GM19035 (cell line): ENCODE measurements around the gene VPS26B.
"Not testable (repeated sequence)": the region's sequence is repeated elsewhere in the genome, so short reads cannot be mapped to it uniquely, and the experiment has no call there.

Experiments
- ATAC-seq: cut with Tn5 transposase; IDR thresholded peaks from one replicate; pipeline ENCODE4 v1.9.1; 2021; ENCODE audit not compliant: unreplicated experiment

Gene VPS26B

DNA sequence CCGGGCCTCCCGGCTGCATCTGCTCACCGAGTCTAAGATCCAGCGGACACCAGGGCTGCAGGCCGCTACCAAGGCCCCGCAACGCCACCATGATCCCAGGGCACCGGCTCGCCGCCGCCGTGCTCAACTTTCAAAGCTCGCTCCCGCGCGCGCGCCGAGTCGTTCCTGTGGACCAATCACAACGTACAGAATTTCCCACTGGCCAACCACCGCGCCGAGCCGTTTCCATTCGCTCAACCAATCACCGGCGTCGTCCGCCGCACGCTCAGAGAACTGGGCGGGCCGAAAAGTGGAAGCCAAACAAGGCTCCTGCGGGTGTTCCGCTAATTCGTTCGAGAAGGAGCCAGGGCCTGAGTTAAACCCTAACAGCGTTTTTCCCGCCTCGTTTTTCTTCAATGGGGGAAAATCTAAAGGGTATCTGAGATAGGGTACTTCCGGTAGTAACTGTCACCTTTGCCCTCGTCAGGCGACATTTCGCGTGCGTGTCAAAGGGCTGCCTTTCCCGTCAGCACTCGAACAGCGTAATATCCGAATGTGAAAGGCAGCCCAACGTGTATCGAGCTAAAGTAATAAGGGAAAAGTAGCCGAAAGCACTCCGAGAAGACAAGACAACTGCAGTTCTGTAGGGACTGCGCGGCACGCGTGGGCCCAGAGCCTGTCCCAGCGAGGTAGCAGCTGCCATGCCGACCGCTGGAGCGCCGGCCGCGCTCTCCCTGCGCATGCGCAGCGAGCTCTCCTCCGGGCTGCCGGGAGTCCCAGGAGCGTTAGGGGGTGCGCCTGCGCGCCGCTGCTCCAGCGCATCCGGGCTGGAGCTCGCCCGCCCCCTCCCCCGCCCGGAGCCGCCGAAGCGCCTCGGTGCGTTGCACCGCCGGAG lies at the start of gene VPS26B, which contains the start of gene NCAPD3:
Gene VPS26B (plus strand): TSS at position 836 of the 874 bp plus-strand sequence. CDS start 452 bp downstream, outside the sequence.
Gene NCAPD3 (minus strand): TSS at position 132 of the 874 bp plus-strand sequence. CDS start 41 bp downstream, at position 91.
- peak; percentile 79 for ATAC-seq

DNA sequence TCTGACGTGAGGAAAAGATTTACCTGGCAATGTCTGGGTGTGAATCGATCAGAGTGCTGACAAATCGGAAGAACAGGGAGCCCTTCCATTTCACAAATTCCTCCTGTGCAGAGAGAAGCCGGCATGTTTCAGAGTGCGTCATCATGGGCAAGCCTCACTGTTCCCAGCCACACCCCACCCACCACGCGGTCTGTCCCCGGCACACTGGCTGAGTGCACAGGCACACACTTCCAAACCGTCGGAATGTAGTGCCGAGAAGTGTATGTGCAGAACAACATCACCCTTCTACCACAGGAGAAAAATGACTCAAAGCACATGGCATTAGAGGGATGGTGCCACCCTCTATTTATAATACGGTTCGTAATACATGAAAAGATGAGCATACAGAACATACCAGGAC lies 48.2 kb upstream of the VPS26B start:
- no peak for ATAC-seq

DNA sequence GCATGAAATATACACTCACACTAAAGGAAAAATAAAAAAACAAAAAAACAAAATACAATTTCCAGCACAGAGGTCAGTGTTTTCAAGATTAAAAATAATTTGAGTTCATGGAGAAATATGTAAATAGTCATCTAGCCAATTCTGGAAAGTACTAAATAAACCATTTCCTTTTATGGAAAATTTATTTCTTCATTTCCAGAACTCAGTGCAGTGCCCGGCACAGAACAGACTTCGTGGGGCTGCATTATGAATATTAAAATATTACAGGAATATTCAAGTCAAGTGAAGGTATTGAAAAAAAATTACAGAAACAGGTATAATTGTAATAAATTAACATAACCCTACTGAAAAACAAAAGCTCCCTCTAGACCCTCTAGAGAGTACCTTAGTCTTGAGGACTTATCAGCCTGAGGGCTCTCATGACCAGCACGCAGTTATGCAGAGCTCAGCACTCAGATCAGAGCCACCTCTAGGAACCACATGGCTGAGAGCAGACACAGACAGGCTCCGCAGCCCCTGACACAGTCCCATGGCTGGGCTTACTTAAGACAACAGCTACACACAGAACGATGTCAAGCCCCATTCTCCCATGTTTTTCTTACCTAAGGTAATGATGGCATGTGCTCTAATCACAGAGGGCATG lies 46.3 kb upstream of the VPS26B start:
- no peak for ATAC-seq

DNA sequence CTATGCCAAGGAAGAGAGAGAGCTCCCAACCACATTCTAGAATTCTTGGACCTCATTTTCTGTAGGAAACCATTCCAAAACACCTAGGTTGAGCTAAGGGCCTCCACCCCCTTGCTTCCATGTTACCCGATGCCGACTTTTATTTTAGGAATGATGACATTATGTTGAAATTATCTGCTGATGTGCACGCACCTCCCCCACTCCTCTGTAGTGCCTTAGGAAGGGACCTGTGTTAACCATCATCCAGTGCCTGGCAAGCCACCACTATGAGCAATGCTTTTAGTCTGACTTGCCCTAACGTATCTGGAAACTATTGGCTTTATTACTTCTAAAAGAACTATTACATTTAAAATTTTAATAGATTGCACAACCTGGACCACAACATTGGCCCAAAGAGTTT lies 42.8 kb upstream of the VPS26B start:
- ATAC-seq, result no peak

DNA sequence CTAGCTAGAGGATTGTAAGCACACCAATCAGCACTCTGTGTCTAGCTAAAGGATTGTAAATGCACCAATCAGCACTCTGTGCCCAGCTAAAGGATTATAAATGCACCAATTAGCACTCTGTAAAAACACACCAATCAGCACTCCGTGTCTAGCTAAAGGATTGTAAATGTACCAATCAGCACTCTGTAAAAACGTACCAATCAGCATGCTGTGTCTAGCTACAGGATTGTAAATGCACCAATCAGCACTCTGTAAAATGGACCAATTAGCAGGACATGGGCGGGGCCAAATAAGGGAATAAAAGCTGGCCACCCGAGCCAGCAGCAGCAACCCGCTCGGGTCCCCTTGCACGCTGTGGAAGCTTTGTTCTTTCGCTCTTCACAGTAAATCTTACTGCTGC lies 36.4 kb upstream of the VPS26B start:
- ATAC-seq, result not testable (repeated sequence)

DNA sequence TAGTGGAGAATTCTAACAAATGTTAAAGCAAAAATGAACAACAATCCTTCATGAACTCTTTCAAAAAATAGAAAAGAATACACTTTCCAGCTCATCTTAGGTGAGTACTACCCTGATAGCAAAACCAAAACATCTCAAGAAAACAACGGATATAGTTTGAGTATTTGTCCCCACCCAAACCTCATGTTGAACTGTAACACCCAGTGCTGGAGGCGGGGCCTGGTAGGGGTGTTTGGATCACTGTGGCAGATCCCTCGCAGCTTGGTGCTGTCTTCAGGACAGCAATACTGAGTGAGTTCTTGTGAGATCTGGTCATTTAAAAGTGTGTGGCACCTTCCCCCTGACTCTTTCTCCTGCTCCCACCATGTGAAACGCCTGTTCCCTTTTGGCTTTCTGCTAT lies 27.7 kb upstream of the VPS26B start:
- no peak for ATAC-seq

DNA sequence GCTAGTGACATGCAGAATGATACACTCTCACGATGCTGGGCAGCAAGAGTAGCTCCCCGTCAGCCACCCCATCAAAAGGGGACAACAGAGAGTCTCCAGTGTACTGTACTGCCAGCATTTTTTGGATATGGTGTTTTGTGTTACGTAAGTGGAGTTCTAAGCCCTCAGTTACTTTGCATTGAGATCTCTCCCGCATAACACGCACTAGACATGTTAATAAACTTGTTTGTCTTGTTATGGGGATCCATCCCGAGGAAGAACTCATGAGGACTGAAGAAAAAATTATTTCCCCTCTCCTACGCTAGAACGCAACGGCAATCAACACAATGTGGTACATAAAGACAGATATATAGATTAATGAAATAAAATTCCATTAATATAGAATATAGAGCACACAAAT lies 24.9 kb upstream of the VPS26B start:
- no peak for ATAC-seq

DNA sequence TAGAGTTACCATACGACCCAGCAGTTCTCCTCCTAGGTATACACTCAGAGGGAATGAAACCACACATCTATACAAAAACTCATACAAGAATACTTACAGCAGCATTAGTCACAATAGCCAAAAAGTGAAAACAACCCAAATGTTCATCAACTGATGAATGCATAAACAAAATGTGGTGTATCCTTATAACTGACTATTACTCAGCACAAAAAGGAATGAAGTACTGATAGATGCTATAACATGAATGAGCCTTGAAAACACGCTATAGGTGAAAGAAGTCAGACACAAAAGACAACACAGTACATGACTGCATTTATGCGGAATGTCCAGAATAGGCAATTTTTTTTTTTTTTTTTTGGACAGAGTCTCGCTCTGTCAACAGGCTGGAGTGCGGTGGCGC lies 23.8 kb upstream of the VPS26B start:
- ATAC-seq, result no peak

DNA sequence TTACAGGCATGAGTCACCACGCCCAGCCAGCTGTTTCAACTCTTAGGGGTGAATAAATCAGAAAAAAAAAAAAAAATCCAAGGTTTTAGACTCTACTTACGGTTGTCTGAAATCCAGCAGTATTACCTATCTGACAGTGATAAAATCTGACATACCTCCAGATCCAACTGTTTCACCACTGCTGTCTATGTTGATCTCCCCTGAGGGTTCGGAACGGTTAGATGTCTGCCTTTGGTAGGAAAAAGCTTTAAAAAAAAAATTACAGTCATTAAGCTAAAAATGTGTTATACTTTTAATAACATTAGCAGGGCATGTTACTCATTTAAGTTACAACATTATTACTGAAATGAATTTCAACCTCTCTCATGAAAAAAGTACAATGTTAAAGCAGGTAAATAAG lies 21.8 kb upstream of the VPS26B start:
- no peak for ATAC-seq

DNA sequence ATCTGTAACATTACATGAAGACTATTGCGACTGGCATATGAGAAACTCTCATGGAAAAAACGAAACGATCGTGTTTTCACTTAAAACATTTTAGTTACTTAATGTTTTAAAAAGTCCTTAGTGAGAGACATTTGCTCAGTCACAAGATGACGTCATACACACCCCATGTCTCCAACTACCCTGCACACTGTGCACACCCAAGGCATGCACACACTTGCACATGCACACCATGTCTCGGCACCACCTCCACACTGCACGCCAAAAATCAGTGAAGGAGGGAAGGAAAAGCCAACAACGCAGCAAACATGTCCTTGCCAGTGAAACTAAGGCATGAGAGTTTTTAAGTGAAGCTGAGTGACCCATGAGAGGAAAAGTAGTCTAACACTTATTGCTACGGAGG lies 18.7 kb upstream of the VPS26B start:
- ATAC-seq, result no peak

DNA sequence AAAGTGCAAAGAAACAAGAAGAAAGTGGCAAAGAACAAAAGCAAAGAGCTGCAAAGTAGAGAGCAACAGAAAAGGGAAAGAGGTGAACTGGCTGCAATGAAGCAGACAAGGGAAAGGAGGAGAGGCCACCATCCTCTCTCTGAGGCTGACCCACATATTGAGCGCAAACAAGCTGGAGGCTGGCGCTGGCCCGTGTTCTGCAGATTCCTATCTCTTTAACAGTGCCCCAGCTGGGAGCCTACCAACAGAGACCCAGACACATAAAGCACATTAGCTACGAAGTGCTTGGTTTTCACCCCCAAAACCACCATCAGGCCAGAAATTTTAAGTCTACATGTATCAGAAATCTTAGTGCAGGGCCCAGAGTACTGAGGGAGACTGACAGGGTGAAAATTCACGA lies 18.3 kb upstream of the VPS26B start:
- no peak for ATAC-seq

DNA sequence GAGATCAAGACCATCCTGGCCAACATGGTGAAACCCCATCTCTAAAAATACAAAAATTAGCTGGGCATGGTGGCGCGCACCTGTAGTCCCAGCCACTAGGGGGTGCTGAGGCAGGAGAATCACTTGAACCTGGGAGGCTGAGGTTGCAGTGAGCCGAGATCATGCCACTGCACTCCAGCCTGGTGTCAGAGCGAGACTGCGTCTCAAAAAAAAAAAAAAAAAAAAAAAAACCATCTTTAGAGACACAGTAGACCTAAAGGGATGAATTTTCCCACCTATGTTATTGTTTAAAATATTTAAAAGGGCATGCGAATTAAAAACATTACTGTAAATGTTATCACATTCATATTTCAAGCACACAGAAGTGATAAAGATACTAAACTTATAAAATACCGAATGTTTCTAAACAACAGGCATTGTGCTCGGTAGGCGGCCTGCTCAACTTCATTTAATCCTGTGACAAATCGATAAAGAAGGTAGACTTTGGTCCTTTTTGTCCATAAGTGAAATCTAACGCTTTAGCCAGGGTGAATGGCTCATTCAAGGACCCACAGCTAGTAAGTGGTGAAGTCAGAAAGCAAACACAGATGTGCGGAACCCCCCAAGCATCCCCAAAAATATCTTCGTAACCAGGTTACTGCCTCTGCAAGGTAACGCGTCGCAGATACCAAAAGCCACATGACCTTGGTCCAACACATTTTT lies 16.8 kb upstream of the VPS26B start:
- no peak for ATAC-seq

DNA sequence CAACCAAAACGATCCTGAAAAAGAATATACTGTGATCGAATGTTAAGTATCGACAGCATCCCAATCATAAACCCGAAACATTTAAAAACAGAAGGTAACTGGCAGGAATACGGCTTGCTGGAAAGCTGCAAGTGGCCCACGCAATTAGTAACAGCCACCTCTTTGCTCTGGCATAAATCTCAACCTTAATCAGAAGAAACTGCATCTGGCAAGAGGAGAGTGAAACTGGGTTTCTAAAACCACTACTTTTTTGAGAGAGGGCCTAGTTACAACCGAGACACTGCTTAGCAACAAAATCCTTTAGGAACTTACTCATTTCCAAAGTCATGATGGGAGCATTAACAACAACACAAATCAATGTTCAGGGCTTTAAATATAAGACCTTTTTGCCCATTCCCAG lies 8.6 kb upstream of the VPS26B start:
- no peak for ATAC-seq

DNA sequence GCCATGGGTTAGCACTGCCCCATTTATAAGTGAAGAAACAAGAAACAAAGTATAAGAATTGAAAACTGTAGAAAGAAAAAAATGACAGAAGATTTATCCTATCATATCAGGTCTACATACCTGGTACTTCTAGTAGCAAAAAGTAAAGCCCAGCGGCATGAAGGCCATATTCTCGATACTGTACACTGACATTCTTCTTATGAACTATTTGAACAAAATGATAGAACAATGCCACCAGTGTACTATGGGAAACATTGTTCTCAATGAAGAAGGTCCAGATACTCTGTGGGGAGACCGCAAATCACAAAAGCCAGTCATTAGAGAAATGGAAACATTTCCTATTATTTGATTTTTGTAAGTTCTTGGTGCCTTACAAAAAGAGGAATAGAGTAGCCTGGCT lies 7.7 kb upstream of the VPS26B start:
- no peak for ATAC-seq

DNA sequence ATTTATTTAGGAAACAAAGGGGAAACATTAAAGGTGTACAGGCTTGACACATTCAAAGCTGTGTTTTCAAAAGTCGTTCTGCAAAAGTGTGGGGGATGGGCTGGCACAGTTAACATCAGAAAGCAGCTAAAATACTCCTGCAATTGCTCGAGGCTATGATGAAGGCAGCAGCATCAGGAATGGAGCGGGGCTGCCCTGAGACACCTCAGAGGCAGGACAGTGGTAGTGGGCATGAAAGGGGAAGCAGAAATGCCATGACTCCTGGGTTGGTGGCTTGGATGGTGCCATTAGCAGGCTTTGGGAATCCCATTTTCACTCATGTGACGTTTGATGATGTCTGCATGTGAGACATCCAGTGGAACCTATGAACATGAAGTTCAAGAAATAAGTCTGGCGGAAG lies 1.4 kb upstream of the VPS26B start:
- ATAC-seq, result no peak

DNA sequence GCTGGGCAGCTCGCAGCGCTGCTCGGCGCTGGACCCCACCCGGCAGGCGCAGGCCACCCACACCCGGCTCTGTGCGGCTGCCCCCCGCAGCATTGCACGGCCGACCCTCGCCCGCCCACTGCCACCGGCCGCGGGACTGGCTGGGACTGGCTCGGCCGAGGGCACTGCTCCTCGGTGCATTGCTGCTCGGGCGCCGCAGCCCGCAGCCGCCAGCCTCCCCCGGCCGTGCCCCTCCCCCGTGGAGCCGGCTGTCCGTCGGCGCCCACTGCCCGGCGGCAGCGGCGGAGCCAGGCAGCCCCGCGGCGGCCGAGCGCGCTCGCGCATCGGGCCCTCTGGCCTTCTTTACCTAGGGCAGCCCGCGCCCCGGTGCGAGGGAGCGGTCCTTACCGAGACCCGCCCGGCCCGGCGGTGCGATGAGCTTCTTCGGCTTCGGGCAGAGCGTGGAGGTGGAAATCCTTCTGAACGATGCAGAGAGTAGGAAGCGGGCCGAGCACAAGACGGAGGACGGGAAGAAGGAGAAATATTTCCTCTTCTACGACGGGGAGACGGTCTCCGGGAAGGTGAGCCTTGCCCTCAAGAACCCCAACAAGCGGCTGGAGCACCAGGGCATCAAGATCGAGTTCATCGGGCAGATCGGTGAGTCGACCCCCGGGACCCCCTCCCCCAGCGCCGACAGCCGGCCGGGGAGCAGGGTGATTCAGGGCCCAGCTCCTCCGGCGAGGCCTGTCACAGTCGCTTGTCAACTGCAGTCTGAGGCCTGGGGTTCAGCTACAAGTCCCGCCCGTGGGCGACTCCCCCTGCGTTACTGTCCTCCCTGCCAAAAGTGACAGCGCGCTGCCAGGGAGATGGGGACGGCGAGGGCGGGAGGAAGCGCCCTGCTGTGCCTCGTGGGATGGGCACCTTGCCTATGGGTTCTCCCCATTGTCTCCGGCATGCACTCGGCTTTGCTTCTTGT lies 516 bp downstream of the VPS26B start:
- peak; percentile 25 for ATAC-seq

DNA sequence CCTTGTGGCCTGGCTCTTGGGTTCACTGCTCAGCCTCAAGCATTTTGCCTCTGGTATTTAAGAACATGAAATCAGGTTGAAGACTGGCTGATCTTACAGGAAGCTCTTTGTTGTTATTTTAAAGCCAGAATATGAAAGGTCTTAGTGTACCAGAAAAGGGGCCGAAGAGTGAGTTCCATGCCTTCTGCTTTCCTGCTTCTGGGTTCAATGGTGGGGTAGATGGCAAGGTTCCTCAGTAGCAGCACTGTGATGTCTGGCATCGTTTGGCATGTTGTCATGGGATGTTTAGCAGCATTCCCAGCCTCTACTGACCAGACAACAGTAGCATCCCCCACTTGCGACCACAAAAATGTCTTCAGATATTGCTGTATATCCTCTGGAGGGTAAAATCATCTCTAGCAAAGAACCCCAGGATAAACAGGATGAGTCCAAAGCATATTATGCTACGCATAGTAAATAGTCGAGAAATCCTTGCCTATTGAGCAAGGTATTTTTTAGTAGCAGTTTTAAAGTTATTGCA lies 2.4 kb downstream of the VPS26B start:
- ATAC-seq, result no peak

DNA sequence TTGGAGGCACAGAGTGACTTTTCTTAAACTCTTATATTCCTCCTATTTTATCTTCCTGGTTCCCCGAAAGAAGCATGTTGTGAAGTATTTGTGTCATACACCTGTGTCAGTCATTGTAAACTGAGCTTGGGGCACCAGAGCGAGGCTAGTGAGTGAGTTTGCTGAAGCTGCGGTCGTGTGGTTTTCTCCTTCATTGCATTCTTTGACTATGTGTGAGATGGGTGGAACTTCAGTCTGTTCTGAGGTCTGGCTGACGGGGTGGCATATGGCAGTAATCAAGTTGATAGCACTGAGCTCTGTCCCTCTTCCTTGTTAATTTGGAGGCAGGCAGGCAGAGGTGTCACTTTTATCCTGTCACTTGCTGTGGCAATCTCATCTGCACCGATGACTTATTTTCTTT lies 4.2 kb downstream of the VPS26B start:
- peak; percentile 47 for ATAC-seq

DNA sequence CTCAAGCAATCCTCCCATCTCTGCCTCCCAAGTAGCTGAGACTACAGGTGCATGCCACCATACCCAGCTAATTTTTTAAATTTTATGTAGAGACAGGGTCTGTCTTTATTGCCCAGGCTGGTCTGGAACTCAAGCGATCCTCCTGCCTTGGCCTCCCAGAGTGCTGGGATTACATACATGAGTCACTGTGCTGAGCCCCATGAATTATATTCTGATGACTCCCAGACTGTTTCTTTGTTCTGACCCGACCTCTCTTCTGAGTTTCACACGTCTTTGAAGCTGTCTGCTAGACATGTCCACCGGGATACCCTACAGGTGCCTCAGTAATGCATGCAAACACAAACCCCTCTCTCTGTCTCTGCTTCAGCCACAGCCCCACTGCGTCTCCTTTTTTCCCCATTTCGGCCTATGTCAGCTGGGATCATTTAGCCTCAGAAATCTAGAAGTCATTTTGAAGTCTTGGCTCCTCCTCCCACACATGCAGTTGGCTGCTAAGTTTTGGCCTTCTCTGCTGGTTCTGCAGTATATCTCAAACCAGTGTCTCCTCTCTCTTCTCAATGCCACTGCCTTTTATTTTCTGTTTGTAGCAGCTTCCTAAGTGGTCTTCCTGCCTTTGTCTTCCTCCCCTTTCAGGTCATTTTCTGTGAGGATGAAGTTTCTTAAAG lies 4.8 kb downstream of the VPS26B start:
- ATAC-seq, result no peak

DNA sequence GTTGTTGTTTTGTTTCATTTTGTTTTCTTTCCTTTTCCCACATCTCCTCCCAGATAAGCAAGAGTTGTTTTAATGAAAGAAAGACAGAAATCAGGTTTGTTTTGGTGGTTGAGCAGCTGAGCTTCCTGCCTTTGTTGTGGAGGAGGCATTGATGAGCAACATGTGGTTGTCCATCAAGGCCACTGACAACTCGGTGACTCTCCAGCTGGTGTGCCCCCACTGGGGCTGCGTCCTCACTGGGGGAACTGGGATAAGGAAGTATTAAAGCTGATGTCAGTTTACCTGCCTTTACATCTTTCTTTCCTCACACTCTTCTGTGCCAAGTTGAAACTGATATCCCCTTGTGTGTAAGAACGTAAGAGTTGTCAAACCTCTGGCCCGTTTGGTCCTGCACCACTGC lies 5.9 kb downstream of the VPS26B start:
- no peak for ATAC-seq
